ENCODE data around the gene SPATA12.

SPATA12 gene

GRCh38 chr3:57116501-57116900, 56.0 kb downstream of the SPATA12 start:
- DNase-seq (ENCODE audit: low read depth) = no peak

GRCh38 chr3:57118254-57118653, 57.8 kb downstream of the SPATA12 start:
- DNase-seq (ENCODE audit: low read depth) = no peak

GRCh38 chr3:57120040-57120439, 59.6 kb downstream of the SPATA12 start:
- no peak for DNase-seq (ENCODE audit: low read depth)

- DNase-seq (ENCODE audit: low read depth) = no peak
These were observed 60.1 kb downstream of the SPATA12 start for GRCh38 chr3:57120451-57121174.

Measured in HS-5 (cell line).